GM23248 (cell line): ENCODE measurements around the gene NR3C1. TPM values are rescaled to one million over a fixed set of nuclear protein-coding genes. Genes with fewer than 3 reads are reported as not detected.

ENCODE experiments used
- DNase-seq: peaks from one replicate; pipeline ENCODE4 v3.0.0-alpha.2; 2015
- H2AFZ ChIP-seq: fragments of 200-600 bp; sonication (generic); 2 replicates; pipeline ENCODE4 v1.6.1; 2016; ENCODE audit warnings: antibody characterized with exemption
- H3F3A ChIP-seq: fragments of 200-600 bp; sonication (generic); 2 replicates; pipeline ENCODE4 v1.6.1; 2016; ENCODE audit warnings: mild to moderate bottlenecking, antibody characterized with exemption, mixed run types; ENCODE audit not compliant: insufficient read depth
- H3K27ac ChIP-seq: fragments of 200-600 bp; sonication (generic); 2 replicates; pipeline ENCODE4 v1.5.1; 2016; ENCODE audit warnings: mild to moderate bottlenecking
- H3K27me3 ChIP-seq: fragments of 200-600 bp; sonication (generic); replicated peaks from 2 replicates; pipeline ENCODE4 v1.6.1; 2016; ENCODE audit warnings: mild to moderate bottlenecking; ENCODE audit not compliant: insufficient read depth
- H3K36me3 ChIP-seq: fragments of 200-600 bp; sonication (generic); 2 replicates; pipeline ENCODE4 v1.6.1; 2016; ENCODE audit warnings: low read depth, mild to moderate bottlenecking
- H3K4me1 ChIP-seq: fragments of 200-600 bp; sonication (generic); 2 replicates; pipeline ENCODE4 v1.6.1; 2016; ENCODE audit warnings: mild to moderate bottlenecking; ENCODE audit not compliant: insufficient read depth
- H3K4me2 ChIP-seq: fragments of 200-600 bp; sonication (generic); one replicate; pipeline ENCODE4 v1.6.1; 2016; ENCODE audit warnings: mild to moderate bottlenecking; ENCODE audit not compliant: unreplicated experiment
- H3K4me3 ChIP-seq: fragments of 200-600 bp; sonication (generic); 2 replicates; pipeline ENCODE4 v1.5.1; 2016; ENCODE audit warnings: mild to moderate bottlenecking
- H3K79me2 ChIP-seq: fragments of 200-600 bp; sonication (generic); 2 replicates; pipeline ENCODE4 v1.6.1; 2016; ENCODE audit warnings: mild to moderate bottlenecking; ENCODE audit not compliant: insufficient read depth
- H3K9ac ChIP-seq: fragments of 200-600 bp; sonication (generic); 2 replicates; pipeline ENCODE4 v1.6.1; 2016; ENCODE audit warnings: mild to moderate bottlenecking
- H3K9me2 ChIP-seq: fragments of 200-600 bp; sonication (generic); 2 replicates; pipeline ENCODE4 v1.6.1; 2016; ENCODE audit warnings: mixed run types, mild to moderate bottlenecking, moderate library complexity; ENCODE audit not compliant: insufficient read depth
- H3K9me3 ChIP-seq: fragments of 200-600 bp; sonication (generic); one replicate; pipeline ENCODE4 v1.6.1; 2017; ENCODE audit warnings: low read depth
- H4K20me1 ChIP-seq: fragments of 200-600 bp; sonication (generic); 2 replicates; pipeline ENCODE4 v1.6.0; 2016; ENCODE audit not compliant: insufficient read depth
- EZH2 ChIP-seq: fragments of 200-600 bp; sonication (generic); IDR thresholded peaks from 2 replicates; pipeline ENCODE4 v1.6.1; 2018; ENCODE audit warnings: antibody characterized with exemption, mild to moderate bottlenecking; ENCODE audit not compliant: insufficient read depth, poor library complexity, severe bottlenecking
- EZH2phosphoT487 ChIP-seq: fragments of 200-600 bp; sonication (generic); IDR thresholded peaks from 2 replicates; pipeline ENCODE4 v1.6.1; 2018; ENCODE audit warnings: antibody characterized with exemption, moderate library complexity, mild to moderate bottlenecking, low read depth; ENCODE audit not compliant: insufficient read depth
- WGBS, 2 experiments: methylation state at CpG; one replicate each; pipeline ENCODE4 v1.1.6; 2015 to 2017; ENCODE audit warnings: low lambda C conversion rate in 2 of 2, low coverage in 1 of 2; ENCODE audit errors: missing lambda C conversion rate in 2 of 2; 5-methylcytosine and 5-hydroxymethylcytosine counted together
- in situ Hi-C: fragments of 300-500 bp; cut with MboI; formaldehyde crosslinking; loops from 2 replicates; pipeline ENCODE4 v1.15.0; 2020
- polyA plus RNA-seq: library from polyadenylated mRNA; unstranded; fragments of >200 nt; fragmentation: Nextera tagmentation; extraction: Ambion mirVana; gene quantifications from 2 replicates; pipeline ENCODE4 v1.2.1, GENCODE V29; 2016
- small RNA-seq: library from RNA; depleted of rRNA; stranded (forward); fragments of <200 nt; gene quantifications from one replicate; pipeline ENCODE3, GENCODE V24; 2014; ENCODE audit warnings: low read depth, low replicate concordance
- total RNA-seq: library from RNA; depleted of rRNA; stranded (reverse); fragments of >200 nt; shearing (Covaris generic); gene quantifications from 2 replicates; pipeline ENCODE4 v1.2.3, GENCODE V29; 2014

NR3C1 gene
- total and polyA plus RNA-seq, 2 experiments from 2014 or later: 103 to 121 TPM

- peak overlapping the region; percentile 52 for H3K4me2 ChIP-seq
- DNase-seq: no peak
- TF ChIP-seq EZH2 (no peak), EZH2phosphoT487 (no peak)
- no peak overlapping the region for H3K4me3 ChIP-seq
- no peaks in the 10 kb centered on the region for H3K9me3 ChIP-seq
- H3K9ac ChIP-seq: no peak overlapping the region
- no peaks in the 10 kb centered on the region for H3K27me3 ChIP-seq
- H3F3A ChIP-seq: peaks cover 15% of the 10 kb centered on the region; the same call in 1 of the 2 replicates
- WGBS, 2 experiments: 68 to 74% methylated on average over 6 of the region's 6 CpGs
- H4K20me1 ChIP-seq: no peaks in the 10 kb centered on the region
- no peaks in the 10 kb centered on the region for H3K9me2 ChIP-seq
- H2AFZ ChIP-seq: 0 out of 2 replicates have a peak overlapping the region, but pooled peaks have one; percentile 52
- peaks cover 33% of the 10 kb centered on the region for H3K4me1 ChIP-seq
- in situ Hi-C loops: no loop called here
- no peak overlapping the region for H3K27ac ChIP-seq
- no peaks in the 10 kb centered on the region for H3K79me2 ChIP-seq
- no peaks in the 10 kb centered on the region for H3K36me3 ChIP-seq
Measured at GRCh38 chr5:143230676-143230996, 172.8 kb downstream of the NR3C1 start.

- H3K36me3 ChIP-seq: no peaks in the 10 kb centered on the region
- H4K20me1 ChIP-seq: no peaks in the 10 kb centered on the region
- in situ Hi-C loops: no loop called here
- H3K27me3 ChIP-seq: no peaks in the 10 kb centered on the region
- H3K4me1 ChIP-seq: peaks cover 28% of the 10 kb centered on the region
- peak overlapping the region; percentile 18 for H3K4me3 ChIP-seq
- H3K27ac ChIP-seq: peak overlapping the region; percentile 27
- H3K9me2 ChIP-seq: no peaks in the 10 kb centered on the region
- TF ChIP-seq EZH2 (no peak), EZH2phosphoT487 (no peak)
- H3K9me3 ChIP-seq: no peaks in the 10 kb centered on the region
- WGBS, 2 experiments: 4 to 14% methylated on average over 10 of the region's 10 CpGs
- peak; percentile 74 for DNase-seq
- no peaks in the 10 kb centered on the region for H3K79me2 ChIP-seq
- H3K4me2 ChIP-seq: peak overlapping the region; percentile 52
- peak overlapping the region; percentile 52 for H2AFZ ChIP-seq
- peaks cover 12% of the 10 kb centered on the region; the same call in 1 of the 2 replicates for H3F3A ChIP-seq
- H3K9ac ChIP-seq: peak overlapping the region; percentile 23; the same call in 1 of the 2 replicates
Measured at GRCh38 chr5:143229896-143230675, 173.4 kb downstream of the NR3C1 start.

- H3K36me3 ChIP-seq: no peaks in the 10 kb centered on the region
- no peak for TF ChIP-seq EZH2phosphoT487
- TF ChIP-seq EZH2: no peak
- WGBS, 2 experiments: 20 to 22% methylated on average over 8 of the region's 8 CpGs
- peak overlapping the region; percentile 27; the same call in 1 of the 2 replicates for H3K27ac ChIP-seq
- H3K79me2 ChIP-seq: no peaks in the 10 kb centered on the region
- H3K4me2 ChIP-seq: peak overlapping the region; percentile 52
- H3K4me1 ChIP-seq: peaks cover 22% of the 10 kb centered on the region
- no peaks in the 10 kb centered on the region for H4K20me1 ChIP-seq
- H3K9me2 ChIP-seq: no peaks in the 10 kb centered on the region
- no peaks in the 10 kb centered on the region for H3K27me3 ChIP-seq
- DNase-seq: no peak
- in situ Hi-C loops: no loop called here
- H2AFZ ChIP-seq: peak overlapping the region; percentile 52
- H3K9ac ChIP-seq: 0 out of 2 replicates have a peak overlapping the region, but pooled peaks have one; percentile 23
- no peaks in the 10 kb centered on the region for H3K9me3 ChIP-seq
- H3K4me3 ChIP-seq: peak overlapping the region; percentile 18; the same call in 1 of the 2 replicates
- H3F3A ChIP-seq: peaks cover 9% of the 10 kb centered on the region; the same call in 1 of the 2 replicates
Measured at GRCh38 chr5:143229426-143229895, 174.0 kb downstream of the NR3C1 start.

GRCh38 chr5:143228597-143229293 is 174.7 kb downstream of the NR3C1 start:
- H3F3A ChIP-seq: peaks cover 9% of the 10 kb centered on the region; the same call in 1 of the 2 replicates
- WGBS, 2 experiments: 88% methylated on average over 8 of the region's 8 CpGs
- peaks cover 22% of the 10 kb centered on the region for H3K4me1 ChIP-seq
- no peak for TF ChIP-seq EZH2
- no peak for TF ChIP-seq EZH2phosphoT487
- DNase-seq: no peak
- no peaks in the 10 kb centered on the region for H3K79me2 ChIP-seq
- no peaks in the 10 kb centered on the region for H3K9me2 ChIP-seq
- no peaks in the 10 kb centered on the region for H3K9me3 ChIP-seq
- H3K4me2 ChIP-seq: no peak overlapping the region
- no peaks in the 10 kb centered on the region for H4K20me1 ChIP-seq
- H3K4me3 ChIP-seq: no peak overlapping the region
- H2AFZ ChIP-seq: peak overlapping the region; percentile 52; the same call in 1 of the 2 replicates
- H3K36me3 ChIP-seq: no peaks in the 10 kb centered on the region
- no peak overlapping the region for H3K27ac ChIP-seq
- H3K9ac ChIP-seq: no peak overlapping the region
- H3K27me3 ChIP-seq: no peaks in the 10 kb centered on the region
- in situ Hi-C loops: no loop called here

Small RNAs within 50 kb of the gene (small RNA-seq; reads per million reads assigned to genes)
- not detected for gene AC091925.2
